HG03558 (cell line): ENCODE measurements around the gene MX1.

Experiments used
- ATAC-seq: cut with Tn5 transposase; IDR thresholded peaks from one replicate; pipeline ENCODE4 v1.9.1; 2021; ENCODE audit warnings: moderate number of reproducible peaks; ENCODE audit not compliant: unreplicated experiment; ENCODE audit errors: extremely low read depth

MX1 gene

GRCh38 chr21:41425954-41426675 is at the start of gene MX1:
Gene MX1 (plus strand): TSS chr21:41426239. CDS start chr21:41432071, 5,832 bp downstream.
- ATAC-seq: no peak

GRCh38 chr21:41377715-41378114 is 48.3 kb upstream of the MX1 start:
- no peak for ATAC-seq

GRCh38 chr21:41378849-41379248 is 47.2 kb upstream of the MX1 start:
- ATAC-seq: no peak

- ATAC-seq: no peak
These were observed 46.1 kb upstream of the MX1 start for GRCh38 chr21:41379901-41380300.

GRCh38 chr21:41381731-41382130 is 44.3 kb upstream of the MX1 start:
- no peak for ATAC-seq

- ATAC-seq: no peak
These were observed 38.8 kb upstream of the MX1 start for GRCh38 chr21:41387042-41387819.

- no peak for ATAC-seq
These were observed 38.2 kb upstream of the MX1 start for GRCh38 chr21:41387824-41388223.

GRCh38 chr21:41388259-41388658 is 37.8 kb upstream of the MX1 start:
- ATAC-seq: no peak

GRCh38 chr21:41390043-41390639 is 35.9 kb upstream of the MX1 start:
- no peak for ATAC-seq

GRCh38 chr21:41393876-41394465 is 32.1 kb upstream of the MX1 start:
- no peak for ATAC-seq

- no peak for ATAC-seq
These were observed 29.4 kb upstream of the MX1 start for GRCh38 chr21:41396558-41397075.

- no peak for ATAC-seq
These were observed 28.6 kb upstream of the MX1 start for GRCh38 chr21:41397471-41397891.

- ATAC-seq: no peak
These were observed 27.8 kb upstream of the MX1 start for GRCh38 chr21:41398251-41398650.

- no peak for ATAC-seq
These were observed 27.2 kb upstream of the MX1 start for GRCh38 chr21:41398831-41399230.

- no peak for ATAC-seq
These were observed 26.7 kb upstream of the MX1 start for GRCh38 chr21:41399246-41399800.

GRCh38 chr21:41402231-41402630 is 23.8 kb upstream of the MX1 start:
- no peak for ATAC-seq

GRCh38 chr21:41402796-41403195 is 23.2 kb upstream of the MX1 start:
- no peak for ATAC-seq

- ATAC-seq: no peak
These were observed 22.7 kb upstream of the MX1 start for GRCh38 chr21:41403331-41403730.

- no peak for ATAC-seq
These were observed 22.1 kb upstream of the MX1 start for GRCh38 chr21:41403966-41404365.

GRCh38 chr21:41405321-41405720 is 20.7 kb upstream of the MX1 start:
- no peak for ATAC-seq
